Ishikawa (cell line): ENCODE measurements around the gene BTRC.

Source experiments
- EGR1 ChIP-seq: IDR thresholded peaks from 2 replicates; pipeline ENCODE4 v1.6.1; 2012
- RAD21 ChIP-seq: IDR thresholded peaks from 2 replicates; pipeline ENCODE4 v1.6.1; 2012; ENCODE audit warnings: low read depth

BTRC gene

GRCh38 chr10:101602761-101603398, 248.9 kb downstream of the BTRC start:
- TF ChIP-seq RAD21: peak; percentile 91
- TF ChIP-seq EGR1: no peak
